ENCODE data around the gene SPATA31C2.
"Not testable (repeated sequence)": the region's sequence is repeated elsewhere in the genome, so short reads cannot be mapped to it uniquely, and the experiment has no call there.

SPATA31C2 gene

GRCh38 chr9:88113156-88114130 is 24.8 kb downstream of the SPATA31C2 start:
- not testable (repeated sequence) for H3K4me1 ChIP-seq (ENCODE audit: control insufficient read depth in 1 of 2, insufficient read depth in 1 of 2, low read depth in 1 of 2, low read length in 1 of 2); H3K9me3 ChIP-seq; H3K27ac ChIP-seq; H3K27me3 ChIP-seq; H3K4me3 ChIP-seq (ENCODE audit: low read depth in 1 of 2, low read length in 1 of 2); H3K36me3 ChIP-seq

- H3K27ac ChIP-seq = no peak overlapping the region
- no peaks in the 10 kb centered on the region for H3K36me3 ChIP-seq
- no peak overlapping the region for H3K4me3 ChIP-seq (ENCODE audit: low read depth in 1 of 2, low read length in 1 of 2)
- H3K27me3 ChIP-seq = peaks cover 28% of the 10 kb centered on the region
- H3K4me1 ChIP-seq (ENCODE audit: control insufficient read depth in 1 of 2, insufficient read depth in 1 of 2, low read depth in 1 of 2, low read length in 1 of 2) = no peaks in the 10 kb centered on the region
- TF ChIP-seq CTCF (IDR thresholded peaks at IDR 0.05) = no peak
- H3K9me3 ChIP-seq = no peaks in the 10 kb centered on the region
Observed at GRCh38 chr9:88110026-88110425, 28.2 kb downstream of the SPATA31C2 start.

GRCh38 chr9:88108779-88109178 is 29.5 kb downstream of the SPATA31C2 start:
- no peak overlapping the region for H3K4me3 ChIP-seq (ENCODE audit: low read depth in 1 of 2, low read length in 1 of 2)
- no peak for TF ChIP-seq CTCF (IDR thresholded peaks at IDR 0.05)
- peaks cover 30% of the 10 kb centered on the region for H3K27me3 ChIP-seq
- H3K36me3 ChIP-seq = no peaks in the 10 kb centered on the region
- H3K4me1 ChIP-seq (ENCODE audit: control insufficient read depth in 1 of 2, insufficient read depth in 1 of 2, low read depth in 1 of 2, low read length in 1 of 2) = no peaks in the 10 kb centered on the region
- no peak overlapping the region for H3K27ac ChIP-seq
- H3K9me3 ChIP-seq = no peaks in the 10 kb centered on the region

- H3K27me3 ChIP-seq = peaks cover 30% of the 10 kb centered on the region
- TF ChIP-seq CTCF (IDR thresholded peaks at IDR 0.05) = no peak
- H3K4me3 ChIP-seq (ENCODE audit: low read depth in 1 of 2, low read length in 1 of 2) = no peak overlapping the region
- no peak overlapping the region for H3K27ac ChIP-seq
- no peaks in the 10 kb centered on the region for H3K4me1 ChIP-seq (ENCODE audit: control insufficient read depth in 1 of 2, insufficient read depth in 1 of 2, low read depth in 1 of 2, low read length in 1 of 2)
- no peaks in the 10 kb centered on the region for H3K9me3 ChIP-seq
- H3K36me3 ChIP-seq = no peaks in the 10 kb centered on the region
Observed at GRCh38 chr9:88106492-88106891, 31.8 kb downstream of the SPATA31C2 start.

- Histone ChIP-seq H3K4me3 (ENCODE audit: low read depth in 1 of 2, low read length in 1 of 2) (no peak overlapping the region), H3K27ac (no peak overlapping the region), H3K36me3 (no peaks in the 10 kb centered on the region), H3K4me1 (ENCODE audit: control insufficient read depth in 1 of 2, insufficient read depth in 1 of 2, low read depth in 1 of 2, low read length in 1 of 2) (peaks cover 4 to 5% of the 10 kb centered on the region in 2 experiments), H3K27me3 (no peaks in the 10 kb centered on the region), H3K9me3 (no peaks in the 10 kb centered on the region)
- TF ChIP-seq CTCF (IDR thresholded peaks at IDR 0.05) = no peak
Observed at GRCh38 chr9:88092797-88093331, 45.4 kb downstream of the SPATA31C2 start.

- Histone ChIP-seq H3K36me3 (no peaks in the 10 kb centered on the region), H3K27ac (no peak overlapping the region), H3K4me1 (ENCODE audit: control insufficient read depth in 1 of 2, insufficient read depth in 1 of 2, low read depth in 1 of 2, low read length in 1 of 2) (peaks cover 4 to 5% of the 10 kb centered on the region in 2 experiments), H3K4me3 (ENCODE audit: low read depth in 1 of 2, low read length in 1 of 2) (no peak overlapping the region), H3K9me3 (no peaks in the 10 kb centered on the region), H3K27me3 (no peaks in the 10 kb centered on the region)
- no peak for TF ChIP-seq CTCF (IDR thresholded peaks at IDR 0.05)
Observed at GRCh38 chr9:88090151-88090581, 48.1 kb downstream of the SPATA31C2 start.

Data from neutrophil (primary cell).